BLaER1 treated with 17β-estradiol and CSF1 and Interleukin-3, amounts not matched to agents 10 nM and 100 nM (cell line): ENCODE measurements around the gene TGM1.
A peak's percentile ranks its signal among the peaks of the same experiment; 100 is the strongest.

Source experiments
- H3K27ac ChIP-seq, 11 experiments: shearing (Covaris generic); formaldehyde crosslinking; 2 replicates each; pipeline ENCODE4 v1.8.1; 2022
- H3K27me3 ChIP-seq, 11 experiments: shearing (Covaris generic); formaldehyde crosslinking; 2 replicates each; pipeline ENCODE4 v1.8.1; 2022
- H3K36me3 ChIP-seq, 11 experiments: shearing (Covaris generic); formaldehyde crosslinking; 2 replicates each; pipeline ENCODE4 v1.8.1; 2022
- H3K4me1 ChIP-seq, 10 experiments: shearing (Covaris generic); formaldehyde crosslinking; 2 replicates each; pipeline ENCODE4 v1.8.1; 2022
- H3K4me2 ChIP-seq, 11 experiments: shearing (Covaris generic); formaldehyde crosslinking; 2 replicates each; pipeline ENCODE4 v1.8.1; 2022
- H3K4me3 ChIP-seq, 10 experiments: shearing (Covaris generic); formaldehyde crosslinking; 2 replicates each; pipeline ENCODE4 v1.8.1; 2022
- H3K9ac ChIP-seq, 11 experiments: shearing (Covaris generic); formaldehyde crosslinking; 2 replicates each; pipeline ENCODE4 v1.8.1; 2022
- H3K9me3 ChIP-seq, 11 experiments: shearing (Covaris generic); formaldehyde crosslinking; replicated peaks in 1 of 11; 2 replicates each; pipeline ENCODE4 v1.8.1; 2022
- H4K20me1 ChIP-seq, 11 experiments: shearing (Covaris generic); formaldehyde crosslinking; 2 replicates each; pipeline ENCODE4 v1.8.1; 2022
- Cebpa-rat ChIP-seq, 11 experiments: shearing (Covaris generic); IDR thresholded peaks; 2 replicates each; pipeline ENCODE4 v1.8.1; 2022

The TGM1 gene

GRCh38 chr14:24284501-24285035 lies 21.6 kb upstream of the TGM1 start:
- Histone ChIP-seq H3K27me3 (no peaks in the 10 kb centered on the region), H3K9me3 (no peaks in the 10 kb centered on the region), H3K4me1 (peaks cover 22 to 70% (median 51%) of the 10 kb centered on the region in 10 experiments), H3K4me2 (no peak overlapping the region), H3K4me3 (no peak overlapping the region), H3K36me3 (peaks cover 0 to 6% (median 4%) of the 10 kb centered on the region in 11 experiments; a peak in 8 of 22 replicates), H4K20me1 (no peaks in the 10 kb centered on the region; a peak in 1 of 22 replicates), H3K27ac (no peak overlapping the region), H3K9ac (no peak overlapping the region)
- no peak for TF ChIP-seq Cebpa-rat (IDR thresholded peaks at IDR 0.05)

GRCh38 chr14:24283796-24284460 lies 21.0 kb upstream of the TGM1 start:
- H3K9ac ChIP-seq = no peak overlapping the region
- H3K9me3 ChIP-seq = no peaks in the 10 kb centered on the region
- H3K27ac ChIP-seq = no peak overlapping the region; a peak in 1 of 22 replicates
- TF ChIP-seq Cebpa-rat (IDR thresholded peaks at IDR 0.05) = no peak
- no peaks in the 10 kb centered on the region for H3K27me3 ChIP-seq
- no peaks in the 10 kb centered on the region for H3K36me3 ChIP-seq
- peak overlapping the region in 1 of 11 experiments; percentile 38; a peak in 1 of 22 replicates for H3K4me2 ChIP-seq
- H3K4me3 ChIP-seq = no peak overlapping the region
- no peaks in the 10 kb centered on the region; a peak in 1 of 22 replicates for H4K20me1 ChIP-seq
- H3K4me1 ChIP-seq = peaks cover 28 to 71% (median 53%) of the 10 kb centered on the region in 10 experiments

GRCh38 chr14:24282736-24283135 lies 19.8 kb upstream of the TGM1 start:
- H3K9ac ChIP-seq = no peak overlapping the region
- H3K27me3 ChIP-seq = no peaks in the 10 kb centered on the region
- H3K4me2 ChIP-seq = peak overlapping the region in 5 of 11 experiments; percentile 89 to 97 (median 95); a peak in 9 of 22 replicates
- H3K4me1 ChIP-seq = peaks cover 31 to 76% (median 58%) of the 10 kb centered on the region in 10 experiments
- H3K9me3 ChIP-seq = peaks cover 0 to 9% (median 0%) of the 10 kb centered on the region in 11 experiments; a peak in 2 of 22 replicates
- no peak overlapping the region for H3K27ac ChIP-seq
- no peaks in the 10 kb centered on the region for H3K36me3 ChIP-seq
- no peak overlapping the region for H3K4me3 ChIP-seq
- no peaks in the 10 kb centered on the region; a peak in 1 of 22 replicates for H4K20me1 ChIP-seq
- no peak for TF ChIP-seq Cebpa-rat (IDR thresholded peaks at IDR 0.05)

- Histone ChIP-seq H3K4me1 (peaks cover 32 to 80% (median 63%) of the 10 kb centered on the region in 10 experiments), H3K36me3 (no peaks in the 10 kb centered on the region), H4K20me1 (no peaks in the 10 kb centered on the region; a peak in 1 of 22 replicates), H3K27ac (peak overlapping the region in 7 of 11 experiments; percentile 46 to 100 (median 97); a peak in 11 of 22 replicates), H3K4me3 (no peak overlapping the region), H3K9ac (peak overlapping the region in 1 of 11 experiments; percentile 34; a peak in 1 of 22 replicates), H3K27me3 (no peaks in the 10 kb centered on the region), H3K4me2 (peak overlapping the region in 7 of 11 experiments; percentile 31 to 97 (median 92); a peak in 13 of 22 replicates), H3K9me3 (peaks cover 0 to 9% (median 0%) of the 10 kb centered on the region in 11 experiments; a peak in 2 of 22 replicates)
- TF ChIP-seq Cebpa-rat (IDR thresholded peaks at IDR 0.05) = no peak
Measured at GRCh38 chr14:24281636-24282035, 18.7 kb upstream of the TGM1 start.

GRCh38 chr14:24280797-24281460 lies 18.0 kb upstream of the TGM1 start:
- no peak for TF ChIP-seq Cebpa-rat (IDR thresholded peaks at IDR 0.05)
- Histone ChIP-seq H3K4me2 (peak overlapping the region in 7 of 11 experiments; percentile 31 to 97 (median 92); a peak in 13 of 22 replicates), H3K27me3 (no peaks in the 10 kb centered on the region), H3K4me1 (peaks cover 32 to 87% (median 69%) of the 10 kb centered on the region in 10 experiments), H3K4me3 (no peak overlapping the region), H4K20me1 (no peaks in the 10 kb centered on the region; a peak in 1 of 22 replicates), H3K9ac (peak overlapping the region in 3 of 11 experiments; percentile 4 to 52 (median 18); a peak in 3 of 22 replicates), H3K9me3 (peaks cover 0 to 9% (median 0%) of the 10 kb centered on the region in 11 experiments; a peak in 2 of 22 replicates), H3K36me3 (no peaks in the 10 kb centered on the region), H3K27ac (peak overlapping the region in 9 of 11 experiments; percentile 12 to 100 (median 94); a peak in 16 of 22 replicates)

- no peaks in the 10 kb centered on the region for H4K20me1 ChIP-seq
- no peaks in the 10 kb centered on the region for H3K27me3 ChIP-seq
- H3K4me2 ChIP-seq = peak overlapping the region; percentile 70 to 97 (median 86)
- no peak for TF ChIP-seq Cebpa-rat (IDR thresholded peaks at IDR 0.05)
- peak overlapping the region; percentile 48 to 100 (median 90); a peak in 21 of 22 replicates for H3K27ac ChIP-seq
- 0 out of 20 replicates have a peak overlapping the region, but pooled peaks of 1 of the 10 experiments have one; percentile 2 for H3K4me3 ChIP-seq
- peaks cover 32 to 98% (median 77%) of the 10 kb centered on the region in 10 experiments for H3K4me1 ChIP-seq
- H3K9ac ChIP-seq = peak overlapping the region in 7 of 11 experiments; percentile 13 to 83 (median 31); a peak in 11 of 22 replicates
- peaks cover 0 to 9% (median 0%) of the 10 kb centered on the region in 11 experiments; a peak in 2 of 22 replicates for H3K9me3 ChIP-seq
- no peaks in the 10 kb centered on the region for H3K36me3 ChIP-seq
Measured at GRCh38 chr14:24279301-24280186, 16.6 kb upstream of the TGM1 start.

- H3K27me3 ChIP-seq = no peaks in the 10 kb centered on the region
- TF ChIP-seq Cebpa-rat (IDR thresholded peaks at IDR 0.05) = no peak
- H3K9me3 ChIP-seq = peaks cover 0 to 9% (median 0%) of the 10 kb centered on the region in 11 experiments; a peak in 2 of 22 replicates
- H3K4me1 ChIP-seq = peaks cover 32 to 100% (median 85%) of the 10 kb centered on the region in 10 experiments
- H3K4me2 ChIP-seq = peak overlapping the region; percentile 70 to 97 (median 86)
- peak overlapping the region in 3 of 10 experiments; percentile 4 to 21 (median 10); a peak in 2 of 20 replicates for H3K4me3 ChIP-seq
- H3K9ac ChIP-seq = peak overlapping the region in 7 of 11 experiments; percentile 16 to 83 (median 77); a peak in 11 of 22 replicates
- H4K20me1 ChIP-seq = no peaks in the 10 kb centered on the region
- no peaks in the 10 kb centered on the region for H3K36me3 ChIP-seq
- H3K27ac ChIP-seq = peak overlapping the region; percentile 48 to 100 (median 90); a peak in 20 of 22 replicates
Measured at GRCh38 chr14:24278424-24278823, 15.4 kb upstream of the TGM1 start.
